Adrenal gland (tissue), 5 donors: ENCODE results near the gene PDE7B.

Experiments used
- CTCF ChIP-seq, 6 experiments: fragments of 450-650 bp in 4 of 6; fragments of 200-600 bp in 2 of 6; sonication (generic) in 1 of 6; IDR thresholded peaks; 1 replicate in 5 of 6; 2 replicates in 1 of 6; pipeline versions ENCODE4 v1.5.1 to v1.8.0; 2016 to 2021; ENCODE audit warnings: antibody characterized with exemption in 6 of 6, mild to moderate bottlenecking in 2 of 6, moderate library complexity in 1 of 6
- POLR2A ChIP-seq, 2 donors: fragments of 450-650 bp; IDR thresholded peaks; one replicate each; pipeline ENCODE4 v1.6.1; 2017; ENCODE audit warnings: antibody characterized with exemption in 2 of 2, mild to moderate bottlenecking in 2 of 2, moderate library complexity in 1 of 2
- donor health status: DM: no; HTN: no; CAD: no.

DNA sequence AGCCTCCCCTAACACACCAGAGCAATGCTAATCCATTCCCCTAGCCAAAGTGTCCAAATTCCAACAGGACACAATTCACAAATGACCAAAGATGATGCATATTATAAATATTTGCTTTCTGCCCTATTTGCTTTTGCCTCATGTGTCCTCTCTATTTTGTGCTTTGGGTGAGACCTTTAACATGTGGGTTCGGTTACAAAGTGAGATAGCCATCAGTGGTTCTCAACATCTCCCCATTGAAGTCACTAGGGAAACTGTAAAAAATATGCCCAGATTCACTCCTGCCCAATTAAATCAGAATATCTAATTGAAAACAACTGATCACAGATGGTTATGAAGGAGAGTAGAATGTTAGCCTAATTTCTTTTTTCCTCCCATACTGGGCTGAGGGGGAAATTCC, 239.4 kb downstream of the PDE7B start:
- TF ChIP-seq POLR2A (IDR thresholded peaks at IDR 0.05): no peak
- no peak for TF ChIP-seq CTCF (IDR thresholded peaks at IDR 0.05)
